Trophoblast cell (in vitro differentiated cells and primary cell): ENCODE data around the gene TRPV4.

Experiments
- DNase-seq, 2 donors: peaks; one replicate each; pipeline ENCODE4 v3.0.0-alpha.2; 2016
- H2AFZ ChIP-seq: 2 replicates; pipeline ENCODE4 v1.6.1; 2013; ENCODE audit warnings: low read length, moderate library complexity, mild to moderate bottlenecking; ENCODE audit not compliant: insufficient read depth, poor library complexity
- H2AK5ac ChIP-seq: 2 replicates; pipeline ENCODE4 v1.6.1; 2013; ENCODE audit warnings: mild to moderate bottlenecking, low read length
- H2BK120ac ChIP-seq: 2 replicates; pipeline ENCODE4 v1.6.1; 2013; ENCODE audit warnings: low read length, mild to moderate bottlenecking, moderate library complexity; ENCODE audit not compliant: insufficient read depth, poor library complexity
- H2BK12ac ChIP-seq: 2 replicates; pipeline ENCODE4 v1.6.1; 2013; ENCODE audit warnings: mild to moderate bottlenecking, low read length, moderate library complexity
- H2BK5ac ChIP-seq: 2 replicates; pipeline ENCODE4 v1.6.1; 2013; ENCODE audit warnings: low read length, low read depth, moderate library complexity, mild to moderate bottlenecking; ENCODE audit not compliant: poor library complexity
- H3K14ac ChIP-seq: 2 replicates; pipeline ENCODE4 v1.6.1; 2013; ENCODE audit warnings: mild to moderate bottlenecking, low read length
- H3K18ac ChIP-seq: 2 replicates; pipeline ENCODE4 v1.6.1; 2013; ENCODE audit warnings: mild to moderate bottlenecking, low read length
- H3K23ac ChIP-seq: 2 replicates; pipeline ENCODE4 v1.6.1; 2013; ENCODE audit warnings: low read length
- H3K27ac ChIP-seq: 2 replicates; pipeline ENCODE4 v1.5.1; 2013; ENCODE audit warnings: low read depth, mild to moderate bottlenecking, inconsistent platforms, low read length, moderate library complexity
- H3K27me3 ChIP-seq: 2 replicates; pipeline ENCODE4 v1.6.1; 2013; ENCODE audit warnings: inconsistent platforms, mild to moderate bottlenecking, low read length, moderate library complexity; ENCODE audit not compliant: insufficient read depth
- H3K36me3 ChIP-seq, 2 experiments: 1 replicate in 1 of 2; 2 replicates in 1 of 2; pipeline ENCODE4 v1.6.1; 2013; ENCODE audit warnings: low read length in 2 of 2, mild to moderate bottlenecking in 2 of 2, moderate library complexity in 1 of 2; ENCODE audit not compliant: insufficient read depth in 2 of 2, control insufficient read depth in 1 of 2
- H3K4ac ChIP-seq: 2 replicates; pipeline ENCODE4 v1.6.1; 2013; ENCODE audit warnings: low read depth, mild to moderate bottlenecking, low read length, moderate library complexity
- H3K4me1 ChIP-seq, 2 experiments: 1 replicate in 1 of 2; 2 replicates in 1 of 2; pipeline ENCODE4 v1.6.1; 2013; ENCODE audit warnings: low read length in 2 of 2, mild to moderate bottlenecking in 2 of 2, moderate library complexity in 1 of 2; ENCODE audit not compliant: insufficient read depth in 2 of 2, control insufficient read depth in 1 of 2
- H3K4me2 ChIP-seq: 2 replicates; pipeline ENCODE4 v1.6.1; 2013; ENCODE audit warnings: inconsistent platforms, mild to moderate bottlenecking, low read length, moderate library complexity
- H3K4me3 ChIP-seq: 2 replicates; pipeline ENCODE4 v1.5.1; 2013; ENCODE audit warnings: mild to moderate bottlenecking, low read depth, low read length, inconsistent platforms
- H3K79me1 ChIP-seq: one replicate; pipeline ENCODE4 v1.6.1; 2013; ENCODE audit warnings: low read length
- H3K79me2 ChIP-seq: 2 replicates; pipeline ENCODE4 v1.6.1; 2013; ENCODE audit warnings: low read length, mild to moderate bottlenecking; ENCODE audit not compliant: control insufficient read depth, insufficient read depth, poor library complexity
- H3K9ac ChIP-seq: 2 replicates; pipeline ENCODE4 v1.6.1; 2013; ENCODE audit warnings: mild to moderate bottlenecking, low read length
- H3K9me3 ChIP-seq: 2 replicates; pipeline ENCODE4 v1.6.1; 2013; ENCODE audit warnings: low read depth, mild to moderate bottlenecking, control low read depth, inconsistent platforms, low read length; ENCODE audit not compliant: insufficient read depth
- H4K12ac ChIP-seq: 2 replicates; pipeline ENCODE4 v1.6.1; 2013; ENCODE audit warnings: low read depth, mild to moderate bottlenecking, low read length, moderate library complexity
- H4K8ac ChIP-seq: 2 replicates; pipeline ENCODE4 v1.6.1; 2013; ENCODE audit warnings: low read depth, mild to moderate bottlenecking, low read length, moderate library complexity
- H4K91ac ChIP-seq: one replicate; pipeline ENCODE4 v1.6.1; 2013; ENCODE audit warnings: low read depth, mild to moderate bottlenecking, low read length, moderate library complexity
- WGBS: extraction: QIAGEN DNeasy Blood & Tissue Kit; methylation state at CpG from one replicate; pipeline ENCODE4 v1.1.7; 2013; ENCODE audit warnings: missing lambda C conversion rate; ENCODE audit not compliant: insufficient read length, insufficient coverage; ENCODE audit errors: extremely low coverage; 5-methylcytosine and 5-hydroxymethylcytosine counted together

The TRPV4 gene

GRCh38 chr12:109876406-109876805 lies 43.2 kb upstream of the TRPV4 start:
- H3K18ac ChIP-seq = no peak overlapping the region
- no peak overlapping the region for H3K4me3 ChIP-seq
- H4K8ac ChIP-seq = no peak overlapping the region
- H4K12ac ChIP-seq = no peak overlapping the region
- peaks cover 5% of the 10 kb centered on the region for H3K79me1 ChIP-seq
- peaks cover 23 to 26% of the 10 kb centered on the region in 2 experiments for H3K4me1 ChIP-seq
- no peak overlapping the region for H3K23ac ChIP-seq
- H4K91ac ChIP-seq = no peak overlapping the region
- no peak overlapping the region for H3K4me2 ChIP-seq
- H2BK5ac ChIP-seq = no peak overlapping the region
- no peak overlapping the region for H3K14ac ChIP-seq
- no peak overlapping the region for H2BK120ac ChIP-seq
- no peaks in the 10 kb centered on the region for H3K27me3 ChIP-seq
- H2AFZ ChIP-seq = no peak overlapping the region
- no peak overlapping the region for H3K9ac ChIP-seq
- no peaks in the 10 kb centered on the region for H3K36me3 ChIP-seq
- H2AK5ac ChIP-seq = no peak overlapping the region
- H3K79me2 ChIP-seq = peaks cover 3% of the 10 kb centered on the region
- H3K4ac ChIP-seq = no peak overlapping the region
- H3K27ac ChIP-seq = no peak overlapping the region
- no peaks in the 10 kb centered on the region for H3K9me3 ChIP-seq
- H2BK12ac ChIP-seq = no peak overlapping the region
- DNase-seq = no peak

GRCh38 chr12:109875572-109876131 lies 42.5 kb upstream of the TRPV4 start:
- H4K91ac ChIP-seq = no peak overlapping the region
- H3K14ac ChIP-seq = no peak overlapping the region
- no peak overlapping the region for H4K12ac ChIP-seq
- no CpG with 5 or more reads among the region's 6 CpGs for WGBS
- H3K27me3 ChIP-seq = no peaks in the 10 kb centered on the region
- no peak overlapping the region for H3K18ac ChIP-seq
- H2BK12ac ChIP-seq = no peak overlapping the region
- no peak overlapping the region for H3K4me2 ChIP-seq
- H3K9me3 ChIP-seq = no peaks in the 10 kb centered on the region
- DNase-seq = peak; percentile 73 to 90
- no peaks in the 10 kb centered on the region for H3K36me3 ChIP-seq
- H3K4me3 ChIP-seq = no peak overlapping the region
- H2AFZ ChIP-seq = no peak overlapping the region
- no peak overlapping the region for H4K8ac ChIP-seq
- peaks cover 3% of the 10 kb centered on the region for H3K79me2 ChIP-seq
- H3K79me1 ChIP-seq = peaks cover 7% of the 10 kb centered on the region
- H3K4ac ChIP-seq = no peak overlapping the region
- H2BK120ac ChIP-seq = no peak overlapping the region
- no peak overlapping the region for H3K23ac ChIP-seq
- H2BK5ac ChIP-seq = no peak overlapping the region
- H3K4me1 ChIP-seq = peaks cover 22% of the 10 kb centered on the region in 2 experiments
- H3K27ac ChIP-seq = no peak overlapping the region
- H2AK5ac ChIP-seq = no peak overlapping the region
- no peak overlapping the region for H3K9ac ChIP-seq

GRCh38 chr12:109873653-109874052 lies 40.5 kb upstream of the TRPV4 start:
- H3K9ac ChIP-seq = no peak overlapping the region
- no peak overlapping the region for H3K27ac ChIP-seq
- H3K27me3 ChIP-seq = no peaks in the 10 kb centered on the region
- H2BK12ac ChIP-seq = no peak overlapping the region
- H2BK120ac ChIP-seq = no peak overlapping the region
- H4K91ac ChIP-seq = no peak overlapping the region
- no peak overlapping the region for H3K4me2 ChIP-seq
- H3K79me1 ChIP-seq = peaks cover 2% of the 10 kb centered on the region
- no peak overlapping the region for H2BK5ac ChIP-seq
- H3K4ac ChIP-seq = no peak overlapping the region
- H3K79me2 ChIP-seq = no peaks in the 10 kb centered on the region
- no peak overlapping the region for H4K12ac ChIP-seq
- peak in 1 of 2 donors; percentile 43 for DNase-seq
- H4K8ac ChIP-seq = no peak overlapping the region
- H3K4me3 ChIP-seq = no peak overlapping the region
- no peaks in the 10 kb centered on the region for H3K36me3 ChIP-seq
- H2AK5ac ChIP-seq = no peak overlapping the region
- no peak overlapping the region for H2AFZ ChIP-seq
- H3K4me1 ChIP-seq = peaks cover 13 to 14% of the 10 kb centered on the region in 2 experiments
- no peak overlapping the region for H3K14ac ChIP-seq
- no CpG with 5 or more reads among the region's 6 CpGs for WGBS
- H3K23ac ChIP-seq = no peak overlapping the region
- H3K18ac ChIP-seq = no peak overlapping the region
- no peaks in the 10 kb centered on the region for H3K9me3 ChIP-seq

- peaks cover 11% of the 10 kb centered on the region in 2 experiments for H3K4me1 ChIP-seq
- H3K36me3 ChIP-seq = no peaks in the 10 kb centered on the region
- no peak overlapping the region for H3K4me2 ChIP-seq
- H3K14ac ChIP-seq = no peak overlapping the region
- no peak overlapping the region for H3K27ac ChIP-seq
- H3K23ac ChIP-seq = no peak overlapping the region
- no peak overlapping the region for H3K4me3 ChIP-seq
- H4K91ac ChIP-seq = peak overlapping the region; percentile 53
- no peak overlapping the region for H2BK12ac ChIP-seq
- H3K79me1 ChIP-seq = peaks cover 5% of the 10 kb centered on the region
- peak overlapping the region; percentile 41 for H3K18ac ChIP-seq
- H3K9me3 ChIP-seq = no peaks in the 10 kb centered on the region
- H4K12ac ChIP-seq = no peak overlapping the region
- peaks cover 2% of the 10 kb centered on the region for H3K79me2 ChIP-seq
- no peaks in the 10 kb centered on the region for H3K27me3 ChIP-seq
- no peak overlapping the region for H2AK5ac ChIP-seq
- no peak overlapping the region for H3K9ac ChIP-seq
- peak in 1 of 2 donors; percentile 47 for DNase-seq
- H2AFZ ChIP-seq = no peak overlapping the region
- peak overlapping the region; percentile 75 for H2BK120ac ChIP-seq
- no peak overlapping the region for H3K4ac ChIP-seq
- H4K8ac ChIP-seq = no peak overlapping the region
- WGBS = no CpG with 5 or more reads among the region's 7 CpGs
- H2BK5ac ChIP-seq = no peak overlapping the region
These were observed 38.6 kb upstream of the TRPV4 start for GRCh38 chr12:109871668-109872314.
